Germinal center (tissue), 1 donor: ENCODE results near the gene SERGEF.

Source experiments
- DNase-seq: peaks from one replicate; pipeline ENCODE4 v3.0.0; 2012; ENCODE audit warnings: mixed read lengths, low spot score

SERGEF gene

DNA sequence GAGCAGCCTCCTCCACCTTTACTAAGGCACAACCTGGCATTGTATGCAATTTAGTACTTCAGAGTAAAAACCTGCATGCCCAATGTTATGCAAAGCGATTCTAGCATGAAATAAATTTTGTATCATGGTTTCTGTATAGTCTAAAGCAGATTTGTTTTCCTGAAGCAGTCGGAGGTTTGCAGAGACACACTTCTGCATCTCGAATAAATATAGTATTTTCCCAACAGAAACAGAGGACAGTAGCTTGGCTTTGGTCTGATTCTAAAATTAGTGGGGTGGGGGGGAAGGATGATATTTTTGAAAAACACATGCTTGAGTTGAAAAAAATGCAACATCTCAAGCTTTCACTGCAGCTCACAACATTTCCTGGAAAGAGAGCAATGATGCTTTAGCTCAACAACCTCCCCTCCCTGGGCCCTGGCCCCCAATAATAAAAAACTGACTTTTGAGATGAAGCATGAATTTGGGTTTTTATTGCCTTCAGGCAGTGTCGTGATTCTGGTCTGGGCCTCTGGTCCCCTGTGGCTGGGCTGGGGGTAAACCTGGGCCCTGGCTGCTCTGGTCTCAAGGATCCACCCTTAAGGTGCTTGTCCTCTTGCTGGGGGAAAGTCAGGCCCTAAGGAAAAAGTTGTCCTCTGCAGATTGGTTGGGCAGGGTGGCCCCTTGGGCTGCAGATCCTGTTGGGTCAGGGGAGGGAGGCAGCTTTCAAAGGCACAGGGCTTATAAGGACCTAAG is 230.1 kb downstream of the SERGEF start:
- DNase-seq = no peak

DNA sequence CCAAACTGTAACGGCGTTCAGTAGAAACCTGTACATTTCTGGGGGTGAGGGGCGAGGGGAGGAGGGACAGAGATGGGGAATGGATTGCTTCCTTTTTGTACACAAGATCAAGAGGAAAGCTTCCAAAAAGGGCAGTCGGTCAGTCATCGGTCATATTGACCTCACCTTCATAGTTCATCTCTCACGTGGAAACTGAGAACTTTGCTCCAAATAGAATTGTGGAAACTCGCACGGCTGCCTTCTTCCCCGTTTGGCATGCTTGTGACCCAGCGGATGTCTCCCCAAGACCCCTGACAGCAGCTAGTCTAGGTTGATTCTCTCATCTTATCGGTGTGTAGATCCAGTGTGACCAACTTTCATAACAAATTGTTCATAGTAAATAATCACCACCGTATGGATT is 230.7 kb downstream of the SERGEF start:
- no peak for DNase-seq

DNA sequence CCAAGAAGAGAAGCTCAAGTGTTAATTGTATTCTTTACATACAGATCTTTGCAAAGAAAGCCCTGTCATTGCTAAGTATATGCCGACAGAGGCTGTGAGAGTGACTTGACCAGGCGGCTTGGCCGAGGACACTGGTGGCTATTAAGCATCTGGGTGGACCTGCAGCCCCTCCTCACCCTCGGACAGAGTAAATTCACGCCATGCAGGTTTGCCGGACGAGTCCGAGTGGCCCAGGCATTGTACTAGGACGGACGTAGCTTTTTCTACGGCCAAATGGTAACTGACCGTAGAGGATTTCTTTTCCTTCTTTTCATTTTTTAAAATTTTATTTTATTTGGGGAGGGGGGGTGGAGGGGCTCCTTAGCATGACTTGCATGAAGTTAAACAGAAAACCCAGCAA is 231.2 kb downstream of the SERGEF start:
- no peak for DNase-seq

DNA sequence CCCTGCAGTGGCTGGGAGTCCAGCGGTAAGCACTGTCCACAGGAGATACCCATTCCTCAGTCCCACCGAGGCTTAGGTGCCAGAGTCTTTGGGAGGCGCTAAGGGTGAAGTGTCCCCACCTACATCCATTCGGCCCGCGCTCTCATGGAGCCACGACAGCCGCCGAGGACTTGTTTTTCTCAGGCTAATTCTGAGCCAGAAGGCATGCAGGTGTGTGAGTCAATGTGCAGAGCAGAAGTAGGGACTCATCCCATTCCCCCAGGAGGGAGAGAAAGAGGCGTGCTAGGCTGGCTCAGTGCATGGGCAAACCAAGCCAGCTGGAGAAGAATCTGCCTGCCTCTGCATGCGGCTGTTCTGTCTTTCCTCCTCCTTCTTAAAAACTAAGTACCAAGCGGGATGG is 231.6 kb downstream of the SERGEF start:
- DNase-seq = no peak

DNA sequence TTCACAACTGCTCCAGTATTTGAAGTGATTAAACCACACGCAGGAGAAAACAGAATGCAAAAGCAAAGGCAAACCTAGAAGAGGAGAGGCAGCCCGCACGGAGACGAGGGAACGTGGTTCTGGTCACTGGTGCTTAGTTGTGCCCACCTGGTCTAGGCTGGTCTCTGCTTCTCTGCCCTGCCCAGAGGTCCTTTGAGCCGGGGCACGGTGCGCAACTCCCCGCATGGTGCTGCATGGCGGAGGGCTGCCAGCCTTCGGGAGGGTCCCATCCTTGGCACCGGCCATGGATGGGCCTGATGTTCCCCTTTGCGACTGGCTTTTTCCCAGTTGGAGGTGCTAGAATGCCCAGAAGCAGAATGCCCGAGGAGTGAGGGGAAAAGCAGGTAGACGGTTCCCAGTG is 232.2 kb downstream of the SERGEF start:
- no peak for DNase-seq

DNA sequence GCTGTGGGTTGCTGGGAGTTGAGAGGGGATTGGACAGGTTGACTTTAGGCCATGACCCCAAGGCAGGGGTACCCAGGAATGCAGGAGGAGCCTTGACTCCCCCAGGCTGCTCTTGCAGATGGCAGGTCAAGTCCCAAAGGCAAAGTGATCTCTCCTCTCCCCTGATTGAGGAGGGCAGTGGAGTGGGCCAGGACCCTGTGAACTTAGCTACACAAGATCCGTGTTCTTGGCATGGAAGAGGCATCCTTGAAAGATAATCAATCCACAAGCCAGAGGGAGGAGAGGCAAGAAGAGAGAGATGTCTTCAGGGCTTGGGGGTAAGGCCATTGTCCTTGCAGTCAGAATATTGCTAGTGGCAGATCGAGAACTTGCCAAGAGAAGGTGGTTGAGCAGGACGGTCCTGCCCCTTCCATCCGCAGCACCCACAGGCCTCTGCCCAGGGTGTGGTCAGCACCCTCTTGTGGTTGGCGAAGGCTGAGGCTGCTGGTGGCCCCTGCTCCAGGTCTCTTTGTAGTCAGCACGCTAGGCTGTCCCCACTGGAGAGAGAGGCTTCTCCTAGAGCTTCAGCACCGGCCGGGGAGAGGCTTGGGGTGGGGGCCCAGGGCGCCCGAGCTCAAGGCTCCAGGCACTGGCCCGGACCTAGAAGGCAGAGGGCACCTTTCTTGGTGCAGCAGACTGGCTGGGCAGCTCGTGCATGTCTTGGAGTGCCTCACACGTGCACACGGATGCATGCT is 232.8 kb downstream of the SERGEF start:
- no peak for DNase-seq

DNA sequence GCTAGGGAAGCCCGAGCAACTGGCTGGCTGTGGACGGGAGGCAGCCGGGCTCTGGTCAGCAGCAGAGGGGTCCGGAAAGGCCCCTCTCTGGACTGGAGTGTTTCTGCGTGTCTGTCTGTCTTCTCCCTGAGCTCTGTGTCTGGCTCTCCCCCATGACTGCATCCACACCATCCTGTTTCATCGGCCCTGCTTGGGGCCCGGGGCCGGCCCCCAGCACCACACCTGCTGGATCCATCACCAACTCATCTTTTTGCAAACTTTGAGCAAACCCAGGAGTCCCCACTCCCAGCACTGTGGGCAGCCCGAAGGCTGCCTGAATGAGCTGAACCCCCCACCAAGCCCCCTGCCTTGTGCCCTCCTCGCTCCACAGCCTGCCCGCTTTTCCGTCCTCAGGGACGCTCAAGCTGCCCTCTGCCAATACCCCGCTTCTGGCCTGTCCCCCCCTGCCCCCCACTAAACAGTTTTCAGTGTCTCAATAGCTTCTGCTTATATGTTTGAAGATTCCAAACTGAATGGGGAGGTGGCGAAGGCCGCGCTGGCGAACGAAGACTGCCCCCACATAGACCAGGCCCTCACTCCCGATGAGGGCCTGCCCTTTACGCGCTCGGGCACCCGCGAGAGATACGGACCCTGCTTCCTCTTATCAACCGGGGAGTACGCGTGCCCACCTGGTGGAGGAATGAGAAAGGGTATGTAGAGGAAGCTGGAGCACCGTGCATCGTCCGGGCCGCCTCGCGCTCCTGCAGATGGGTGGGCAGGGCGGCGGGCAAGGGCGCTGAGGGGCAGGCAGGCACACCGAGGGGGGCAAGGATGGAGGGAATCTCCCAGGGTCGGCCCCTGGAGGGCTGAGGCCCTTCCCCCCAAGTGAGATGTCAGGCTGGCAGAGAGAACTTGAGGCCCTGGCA is 233.6 kb downstream of the SERGEF start:
- DNase-seq = no peak

DNA sequence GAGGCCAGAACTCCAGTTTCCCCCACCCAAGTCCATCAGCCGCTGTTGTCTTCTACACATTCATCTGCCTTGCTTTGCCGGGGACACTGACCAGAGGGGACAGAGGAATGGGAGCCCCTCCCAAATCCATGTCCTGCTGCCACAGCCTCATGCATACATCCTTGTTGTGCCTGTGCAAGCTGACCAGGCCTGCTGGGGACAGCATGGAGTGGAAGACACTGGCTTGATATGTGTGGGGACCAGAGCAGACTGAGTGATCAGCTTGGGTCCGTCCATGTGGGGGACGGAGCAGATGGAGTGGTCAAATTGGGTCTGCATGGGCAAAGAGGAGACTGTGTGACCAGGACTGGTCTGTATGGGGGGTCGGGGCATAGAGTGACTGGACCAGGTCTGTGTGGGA is 234.5 kb downstream of the SERGEF start:
- no peak for DNase-seq

DNA sequence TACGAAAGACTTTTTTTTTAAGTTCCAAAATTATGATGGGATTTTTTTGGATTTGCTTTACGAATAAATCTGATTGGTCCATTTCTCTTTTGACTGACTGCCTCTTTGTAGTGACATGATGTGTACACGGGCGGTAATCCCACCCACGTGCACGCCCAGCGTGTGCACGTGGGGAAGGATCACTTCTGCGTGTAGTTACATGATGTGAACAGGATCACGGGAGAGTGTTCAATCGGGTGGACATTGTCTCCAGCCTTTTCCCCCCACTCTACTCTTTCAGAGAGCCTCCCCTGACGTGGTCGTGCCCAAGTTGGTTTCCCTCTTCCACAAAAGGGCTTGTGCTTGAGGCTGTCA is 235.1 kb downstream of the SERGEF start:
- DNase-seq = no peak

DNA sequence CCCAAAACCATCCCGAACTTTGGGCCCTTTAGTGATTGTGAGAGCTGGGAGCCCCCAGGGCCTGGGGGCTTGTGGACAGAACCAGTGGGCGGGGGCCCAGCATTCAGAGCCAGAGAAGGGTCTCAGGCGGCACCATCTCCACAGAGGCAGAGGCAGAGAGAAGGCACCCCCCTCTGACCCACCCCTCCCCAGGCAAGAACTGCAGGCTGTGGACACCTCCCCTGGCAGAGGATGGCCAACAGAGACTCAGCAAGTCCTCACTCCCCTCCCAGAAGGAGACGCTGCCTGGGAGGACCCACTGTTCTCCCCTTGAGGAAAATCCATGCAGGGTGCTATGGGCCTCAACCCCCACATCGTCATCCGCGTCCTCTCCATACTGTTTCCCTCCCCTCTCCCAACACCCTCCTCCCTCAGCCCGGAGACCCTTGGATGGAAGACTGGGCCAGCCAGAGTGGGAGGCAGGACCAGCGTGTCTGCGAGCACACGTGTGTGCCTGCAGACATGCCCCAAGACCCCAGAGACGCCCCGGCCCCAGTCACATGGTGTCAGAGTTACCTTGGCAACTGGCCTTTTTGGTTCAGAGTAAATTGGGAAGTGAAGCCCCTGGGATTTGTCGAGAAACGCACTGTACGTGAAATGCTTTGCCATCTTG is 235.6 kb downstream of the SERGEF start:
- no peak for DNase-seq

DNA sequence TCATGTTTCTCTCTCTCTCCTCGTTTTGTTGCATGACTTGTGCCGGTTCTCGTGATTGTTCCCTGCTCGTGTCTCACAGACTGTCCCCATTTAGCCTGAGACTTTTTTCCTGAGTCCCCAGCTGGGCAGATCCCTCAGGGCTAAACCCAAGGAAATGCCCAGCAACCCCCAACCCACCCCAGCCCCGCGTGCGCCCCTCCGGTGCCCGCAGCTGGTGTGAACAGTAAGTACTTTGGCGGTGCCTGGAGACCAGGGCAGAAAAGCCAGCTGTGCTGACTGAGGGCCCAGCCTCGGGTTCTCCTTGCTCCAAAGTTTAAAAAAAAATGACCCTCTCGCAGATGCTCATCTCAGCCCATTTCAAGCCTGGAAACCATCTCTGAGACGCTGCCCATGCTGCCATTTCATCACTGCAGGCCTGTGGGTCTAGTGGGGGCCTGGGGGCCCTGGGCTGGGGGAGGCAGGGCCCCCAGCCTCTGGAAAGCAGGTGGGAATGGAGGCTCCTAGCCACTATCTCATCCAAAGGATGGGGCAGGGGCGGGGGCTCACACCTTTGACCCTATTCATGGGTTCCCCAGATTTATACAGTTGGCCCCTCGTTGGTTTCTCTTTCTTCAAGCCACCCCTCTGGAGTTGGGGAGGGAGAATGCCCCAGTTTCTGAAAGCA is 236.5 kb downstream of the SERGEF start:
- DNase-seq = no peak

DNA sequence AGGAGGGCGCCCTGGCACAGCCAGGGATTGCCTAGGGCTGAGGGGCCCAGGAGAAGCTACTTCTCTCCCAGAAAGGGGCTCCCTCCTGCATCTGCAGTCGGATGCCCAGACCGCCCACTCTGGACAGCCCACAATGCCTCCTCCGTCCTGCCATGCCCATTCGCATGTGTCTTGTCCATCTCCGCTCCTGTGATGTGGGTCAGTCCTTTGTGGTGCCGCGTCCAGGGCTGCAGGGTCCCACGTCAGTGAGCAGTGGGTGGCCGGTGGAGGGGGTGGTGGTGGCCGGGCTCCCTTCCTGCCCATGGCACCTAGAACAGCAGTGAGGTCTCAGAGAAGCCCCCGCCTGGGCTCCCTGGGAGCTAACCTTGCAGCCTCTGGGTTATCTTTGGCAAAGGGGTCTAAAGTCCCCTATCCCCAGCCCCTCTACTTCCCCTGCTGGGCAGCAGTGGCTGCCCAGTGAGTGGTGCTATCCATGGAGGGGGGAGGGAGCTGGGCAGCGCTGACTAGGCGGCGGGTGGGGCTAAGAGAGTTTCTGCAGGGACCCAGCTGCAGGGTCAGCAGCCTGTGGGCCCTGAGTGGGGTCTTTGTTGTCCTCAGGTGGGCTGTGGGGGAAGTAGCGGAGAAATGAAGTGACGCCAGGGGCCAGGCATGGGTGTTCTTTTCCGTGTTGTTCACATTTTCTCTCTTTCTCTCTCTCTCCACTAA is 237.2 kb downstream of the SERGEF start:
- DNase-seq = no peak

DNA sequence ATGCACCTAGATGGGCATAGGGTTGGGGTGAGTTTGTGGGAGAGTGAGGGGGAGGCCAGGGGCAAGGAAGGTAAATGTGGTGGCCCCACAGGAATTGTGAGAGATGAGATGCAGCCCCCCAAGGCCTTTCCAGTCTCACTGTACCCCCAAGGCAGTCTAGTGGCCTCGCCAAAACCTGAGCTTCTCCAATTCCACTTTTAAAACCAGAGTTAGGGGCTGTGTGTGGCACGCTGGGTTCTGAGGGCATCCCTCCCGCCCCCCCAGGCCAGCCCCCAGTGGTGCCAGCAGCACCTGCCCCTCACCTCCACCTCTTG is 237.9 kb downstream of the SERGEF start:
- DNase-seq = no peak

DNA sequence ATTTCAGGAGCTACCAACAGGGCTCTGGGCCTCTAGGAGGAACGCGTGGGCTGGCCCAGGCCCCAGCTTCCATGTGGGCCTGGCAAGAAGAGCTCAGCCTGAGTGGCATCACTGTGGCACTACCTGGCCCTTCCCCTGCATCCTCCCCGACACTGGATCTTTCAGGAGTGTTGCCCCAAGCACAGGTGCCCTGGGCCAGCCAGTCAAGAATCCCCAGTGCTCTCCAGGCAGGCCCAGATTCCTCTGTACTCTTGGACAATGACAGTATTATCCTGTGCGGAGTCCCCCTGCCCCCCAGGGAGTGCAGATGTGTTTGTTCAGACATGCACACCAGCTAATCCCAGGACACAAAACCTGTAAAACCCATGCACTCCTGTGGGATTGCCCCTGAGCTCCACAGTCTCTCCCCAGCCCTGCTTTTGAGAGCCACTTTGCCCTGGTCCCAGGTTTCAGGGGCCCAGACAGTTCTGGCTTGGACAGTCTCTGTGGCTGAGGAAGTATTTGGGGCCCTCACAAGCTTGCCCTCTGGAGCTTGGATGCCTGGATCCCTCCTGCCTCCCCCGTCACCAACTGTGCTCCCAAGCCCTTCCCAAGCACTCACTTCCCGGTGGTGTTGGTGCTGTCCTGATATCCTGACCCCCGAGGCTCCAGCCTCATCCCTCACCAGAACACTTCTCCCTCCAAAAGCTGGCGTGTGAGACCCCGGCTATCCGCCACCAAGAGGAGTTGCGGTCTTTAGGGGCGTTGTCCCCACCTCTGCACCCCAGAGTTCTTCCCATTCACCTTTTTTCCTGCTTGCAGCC is 238.4 kb downstream of the SERGEF start:
- DNase-seq = no peak

DNA sequence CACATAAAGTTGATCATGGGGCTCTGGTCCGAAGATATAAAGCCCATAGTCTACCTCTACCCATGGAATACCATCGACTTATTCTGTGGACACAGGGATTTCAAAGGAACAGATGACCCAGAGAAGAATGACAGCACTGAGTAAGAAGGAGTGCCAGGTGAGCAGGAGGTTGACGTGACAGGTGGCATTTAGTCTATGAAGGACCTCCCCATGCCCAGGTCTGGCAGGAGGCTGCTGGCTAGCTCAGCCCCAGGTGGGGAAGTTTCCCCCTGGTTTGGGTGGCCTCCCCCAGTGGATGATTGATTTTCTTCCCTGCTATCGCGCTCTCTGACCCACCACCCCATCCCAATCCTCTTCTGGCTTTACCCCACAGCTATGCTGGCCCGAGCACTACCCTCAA is 239.2 kb downstream of the SERGEF start:
- DNase-seq = no peak

DNA sequence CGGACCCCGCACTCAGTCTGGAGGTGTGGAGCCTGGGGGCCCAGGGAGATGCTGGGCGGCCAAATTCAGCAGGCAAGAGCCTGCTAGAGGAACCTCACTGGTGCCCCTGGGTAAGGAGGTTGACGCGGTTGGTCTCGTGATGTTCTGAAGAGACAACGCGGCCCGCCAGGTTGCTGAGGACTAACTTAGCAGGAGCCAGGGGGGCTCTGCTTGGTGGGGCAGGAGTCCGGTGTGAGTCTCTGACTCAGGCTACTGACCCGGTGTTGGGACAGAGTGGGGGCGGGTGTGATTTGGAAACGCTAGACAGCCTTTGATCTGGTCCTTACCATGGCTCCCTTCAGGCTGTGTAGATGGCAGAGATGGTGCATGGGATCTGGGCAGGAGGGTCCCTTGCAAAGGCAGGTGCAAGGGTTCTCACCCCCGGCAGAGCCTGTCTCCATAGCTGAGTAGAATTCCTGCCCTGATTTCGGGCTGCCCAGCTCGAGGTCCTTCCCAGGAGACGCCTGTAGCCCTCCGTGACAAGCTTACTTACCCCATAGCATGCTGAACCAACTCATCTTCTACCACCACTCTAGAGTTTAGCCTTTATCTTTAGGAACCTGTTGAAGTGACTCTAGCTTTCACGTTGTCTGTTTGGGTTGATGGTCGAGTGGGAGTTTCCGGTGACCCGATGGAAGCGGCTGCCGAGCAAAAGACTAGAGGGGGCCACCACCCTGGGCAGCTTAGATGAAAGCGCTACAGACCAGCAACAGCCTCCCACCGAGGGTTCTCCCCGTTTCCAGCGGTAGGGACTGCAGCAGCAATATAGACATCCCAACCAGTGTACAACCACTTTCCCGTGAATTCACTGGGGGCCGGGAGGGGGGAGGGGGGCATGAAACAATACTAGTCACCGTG is 239.9 kb downstream of the SERGEF start:
- DNase-seq = no peak

DNA sequence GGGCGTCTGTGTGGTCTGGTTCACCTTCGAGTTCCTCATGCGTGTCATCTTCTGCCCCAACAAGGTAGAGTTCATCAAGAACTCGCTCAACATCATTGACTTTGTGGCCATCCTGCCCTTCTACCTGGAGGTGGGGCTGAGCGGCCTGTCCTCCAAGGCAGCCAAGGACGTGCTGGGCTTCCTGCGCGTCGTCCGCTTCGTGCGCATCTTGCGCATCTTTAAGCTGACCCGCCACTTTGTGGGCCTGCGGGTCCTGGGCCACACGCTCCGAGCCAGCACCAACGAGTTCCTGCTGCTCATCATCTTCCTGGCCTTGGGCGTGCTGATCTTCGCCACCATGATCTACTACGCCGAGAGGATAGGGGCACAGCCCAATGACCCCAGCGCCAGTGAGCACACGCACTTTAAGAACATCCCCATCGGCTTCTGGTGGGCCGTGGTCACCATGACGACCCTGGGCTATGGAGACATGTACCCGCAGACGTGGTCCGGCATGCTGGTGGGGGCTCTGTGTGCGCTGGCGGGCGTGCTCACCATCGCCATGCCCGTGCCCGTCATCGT is 240.9 kb downstream of the SERGEF start:
- no peak for DNase-seq

DNA sequence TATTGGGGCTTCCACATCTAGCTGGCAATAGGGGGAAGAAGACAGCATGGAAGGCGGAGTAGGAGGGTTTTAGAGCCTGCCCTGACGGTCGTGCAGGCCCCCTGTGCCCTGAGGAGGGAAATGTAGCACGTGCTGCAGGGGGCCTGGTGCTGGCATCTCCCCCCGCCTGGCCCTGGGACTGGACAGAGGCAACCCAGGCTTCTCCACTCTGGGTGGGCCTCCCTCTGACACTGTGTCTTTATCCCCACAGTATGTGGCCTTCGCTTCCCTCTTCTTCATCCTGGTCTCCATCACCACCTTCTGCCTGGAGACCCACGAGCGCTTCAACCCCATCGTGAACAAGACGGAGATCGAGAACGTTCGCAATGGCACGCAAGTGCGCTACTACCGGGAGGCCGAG is 241.4 kb downstream of the SERGEF start:
- no peak for DNase-seq

DNA sequence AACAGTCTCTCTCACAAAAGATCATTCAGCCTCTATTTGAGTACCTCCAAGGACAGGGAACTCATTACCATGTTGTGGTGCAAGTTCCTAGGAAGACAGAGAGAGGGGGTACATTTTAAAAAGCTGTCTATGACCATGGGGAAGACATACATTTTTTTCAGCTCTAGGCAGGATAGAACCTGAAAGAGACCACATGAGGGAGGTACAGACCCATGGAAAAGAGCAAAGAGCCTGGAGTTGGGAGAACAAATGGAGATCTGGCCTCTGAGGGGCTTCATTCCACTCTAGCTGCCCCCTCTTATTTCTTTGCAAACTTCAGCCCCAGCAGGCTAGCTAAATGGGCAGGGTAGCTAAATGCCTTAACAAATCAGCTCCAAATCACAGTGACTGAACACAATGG is 241.9 kb downstream of the SERGEF start:
- no peak for DNase-seq
